HEK293 (cell line): ENCODE results near the gene HOXA10.
A peak's percentile ranks its signal among the peaks of the same experiment; 100 is the strongest.

Experiments used
- CTCF ChIA-PET: fragments of 350-600 bp; formaldehyde crosslinking; extraction: SDS; loops from one replicate; lab custom pipeline; 2021; ENCODE audit warnings: antibody characterized with exemption; lab: Yijun Ruan, JAX
- POLR2A ChIA-PET: fragments of 300-600 bp; formaldehyde crosslinking; extraction: SDS; loops from one replicate; lab custom pipeline; 2020; ENCODE audit warnings: antibody characterized with exemption, inconsistent platforms; lab: Yijun Ruan, JAX
- H3K27ac ChIP-seq: fragments of 200-500 bp; sonication (Bioruptor generic); 2 replicates; pipeline ENCODE4 v1.5.1; 2014; ENCODE audit warnings: low read depth, low read length, control low read depth, inconsistent platforms; ENCODE audit errors: extremely low read depth
- H3K36me3 ChIP-seq, 2 experiments: fragments of 200-500 bp in 1 of 2; sonication (Bioruptor generic) in 1 of 2; 1 replicate in 1 of 2; 2 replicates in 1 of 2; pipeline ENCODE4 v1.5.1; 2014 to 2017; ENCODE audit warnings: inconsistent platforms in 2 of 2, low read length in 2 of 2; ENCODE audit not compliant: control insufficient read depth in 2 of 2, insufficient read depth in 1 of 2
- H3K4me1 ChIP-seq: fragments of 200-500 bp; sonication (Bioruptor generic); 2 replicates; pipeline ENCODE4 v1.5.1; 2014; ENCODE audit warnings: mild to moderate bottlenecking, low read length, inconsistent platforms; ENCODE audit not compliant: control insufficient read depth, insufficient read depth
- H3K4me3 ChIP-seq: 2 replicates; pipeline ENCODE4 v1.5.1; 2011; ENCODE audit warnings: low read depth, mild to moderate bottlenecking, control low read depth, low read length, moderate library complexity
- H3K9me3 ChIP-seq: fragments of 200-500 bp; sonication (Bioruptor generic); 2 replicates; pipeline ENCODE4 v1.5.1; 2014; ENCODE audit warnings: low read depth, low read length, inconsistent platforms; ENCODE audit not compliant: control insufficient read depth, insufficient read depth
- AEBP2 ChIP-seq: fragments of 450-650 bp; formaldehyde crosslinking; IDR thresholded peaks from 2 replicates; pipeline ENCODE4 v1.5.1; 2016; ENCODE audit warnings: missing biosample characterization, missing genetic modification characterization, borderline replicate concordance
- GLI4 ChIP-seq: fragments of 450-650 bp; formaldehyde crosslinking; IDR thresholded peaks from 2 replicates; pipeline ENCODE4 v1.5.1; 2016; ENCODE audit warnings: missing biosample characterization, missing genetic modification characterization
- GLIS2 ChIP-seq: fragments of 450-650 bp; formaldehyde crosslinking; IDR thresholded peaks from 2 replicates; pipeline ENCODE4 v1.5.1; 2016; ENCODE audit warnings: missing biosample characterization, missing genetic modification characterization
- HIC1 ChIP-seq: fragments of 450-650 bp; formaldehyde crosslinking; IDR thresholded peaks from 2 replicates; pipeline ENCODE4 v1.5.1; 2016; ENCODE audit warnings: missing biosample characterization, missing genetic modification characterization
- KLF17 ChIP-seq: fragments of 450-650 bp; formaldehyde crosslinking; IDR thresholded peaks from 2 replicates; pipeline ENCODE4 v1.5.1; 2016; ENCODE audit warnings: missing biosample characterization, missing genetic modification characterization
- PRDM10 ChIP-seq: fragments of 450-650 bp; formaldehyde crosslinking; IDR thresholded peaks from 2 replicates; pipeline ENCODE4 v1.5.1; 2016; ENCODE audit warnings: missing biosample characterization, missing genetic modification characterization
- PRDM6 ChIP-seq: fragments of 450-650 bp; formaldehyde crosslinking; IDR thresholded peaks from 2 replicates; pipeline ENCODE4 v1.5.1; 2017; ENCODE audit warnings: missing biosample characterization, missing genetic modification characterization
- REPIN1 ChIP-seq: fragments of 450-650 bp; formaldehyde crosslinking; IDR thresholded peaks from 2 replicates; pipeline ENCODE4 v1.5.1; 2017; ENCODE audit warnings: missing biosample characterization, missing genetic modification characterization, low read depth
- SP2 ChIP-seq: fragments of 450-650 bp; formaldehyde crosslinking; IDR thresholded peaks from 2 replicates; pipeline ENCODE4 v1.5.1; 2016; ENCODE audit warnings: missing biosample characterization, missing genetic modification characterization
- TCF7L2 ChIP-seq: IDR thresholded peaks from 2 replicates; pipeline ENCODE4 v1.6.1; 2011; ENCODE audit warnings: low read depth, mild to moderate bottlenecking, inconsistent platforms, low read length, moderate library complexity, borderline replicate concordance
- WT1 ChIP-seq: fragments of 450-650 bp; formaldehyde crosslinking; IDR thresholded peaks from 2 replicates; pipeline ENCODE4 v1.5.1; 2016; ENCODE audit warnings: missing biosample characterization, missing genetic modification characterization
- ZBTB7A ChIP-seq: fragments of 450-650 bp; formaldehyde crosslinking; IDR thresholded peaks from 2 replicates; pipeline ENCODE4 v1.5.1; 2016; ENCODE audit warnings: low read depth, missing biosample characterization, missing genetic modification characterization
- ZBTB8A ChIP-seq: fragments of 450-650 bp; formaldehyde crosslinking; IDR thresholded peaks from 2 replicates; pipeline ENCODE4 v1.5.1; 2016; ENCODE audit warnings: missing biosample characterization, missing genetic modification characterization
- ZFP69B ChIP-seq: fragments of 450-650 bp; formaldehyde crosslinking; IDR thresholded peaks from 2 replicates; pipeline ENCODE4 v1.5.1; 2016; ENCODE audit warnings: missing biosample characterization, missing genetic modification characterization
- ZNF140 ChIP-seq: fragments of 450-650 bp; formaldehyde crosslinking; IDR thresholded peaks from 2 replicates; pipeline ENCODE4 v1.5.1; 2016; ENCODE audit warnings: missing biosample characterization, missing genetic modification characterization
- ZNF169 ChIP-seq: fragments of 450-650 bp; formaldehyde crosslinking; IDR thresholded peaks from 2 replicates; pipeline ENCODE4 v1.5.1; 2016; ENCODE audit warnings: missing biosample characterization, missing genetic modification characterization
- ZNF184 ChIP-seq: fragments of 450-650 bp; IDR thresholded peaks from 2 replicates; pipeline ENCODE4 v1.5.1; 2018; ENCODE audit warnings: missing biosample characterization, mild to moderate bottlenecking, missing genetic modification characterization
- ZNF2 ChIP-seq: fragments of 450-650 bp; formaldehyde crosslinking; IDR thresholded peaks from 2 replicates; pipeline ENCODE4 v1.5.1; 2016; ENCODE audit warnings: missing biosample characterization, missing genetic modification characterization
- ZNF311 ChIP-seq: fragments of 450-650 bp; formaldehyde crosslinking; IDR thresholded peaks from 2 replicates; pipeline ENCODE4 v1.5.1; 2017; ENCODE audit warnings: missing biosample characterization, missing genetic modification characterization, borderline replicate concordance
- ZNF544 ChIP-seq: fragments of 450-650 bp; formaldehyde crosslinking; IDR thresholded peaks from 2 replicates; pipeline ENCODE4 v1.5.0; 2017; ENCODE audit warnings: missing biosample characterization, missing genetic modification characterization
- ZNF548 ChIP-seq: fragments of 450-650 bp; formaldehyde crosslinking; IDR thresholded peaks from 2 replicates; pipeline ENCODE4 v1.5.1; 2016; ENCODE audit warnings: missing biosample characterization, missing genetic modification characterization
- ZNF639 ChIP-seq: fragments of 450-650 bp; formaldehyde crosslinking; IDR thresholded peaks from 2 replicates; pipeline ENCODE4 v1.5.1; 2016; ENCODE audit warnings: missing biosample characterization, missing genetic modification characterization
- ZNF791 ChIP-seq: fragments of 450-650 bp; formaldehyde crosslinking; IDR thresholded peaks from 2 replicates; pipeline ENCODE4 v1.5.1; 2016; ENCODE audit warnings: missing biosample characterization, missing genetic modification characterization
- TF ChIP-seq, protein P1 (sequence below): fragments of 450-650 bp; IDR thresholded peaks from 2 replicates; pipeline ENCODE4 v1.5.1; 2018; ENCODE audit warnings: missing biosample characterization, missing genetic modification characterization

HOXA10 gene

DNA sequence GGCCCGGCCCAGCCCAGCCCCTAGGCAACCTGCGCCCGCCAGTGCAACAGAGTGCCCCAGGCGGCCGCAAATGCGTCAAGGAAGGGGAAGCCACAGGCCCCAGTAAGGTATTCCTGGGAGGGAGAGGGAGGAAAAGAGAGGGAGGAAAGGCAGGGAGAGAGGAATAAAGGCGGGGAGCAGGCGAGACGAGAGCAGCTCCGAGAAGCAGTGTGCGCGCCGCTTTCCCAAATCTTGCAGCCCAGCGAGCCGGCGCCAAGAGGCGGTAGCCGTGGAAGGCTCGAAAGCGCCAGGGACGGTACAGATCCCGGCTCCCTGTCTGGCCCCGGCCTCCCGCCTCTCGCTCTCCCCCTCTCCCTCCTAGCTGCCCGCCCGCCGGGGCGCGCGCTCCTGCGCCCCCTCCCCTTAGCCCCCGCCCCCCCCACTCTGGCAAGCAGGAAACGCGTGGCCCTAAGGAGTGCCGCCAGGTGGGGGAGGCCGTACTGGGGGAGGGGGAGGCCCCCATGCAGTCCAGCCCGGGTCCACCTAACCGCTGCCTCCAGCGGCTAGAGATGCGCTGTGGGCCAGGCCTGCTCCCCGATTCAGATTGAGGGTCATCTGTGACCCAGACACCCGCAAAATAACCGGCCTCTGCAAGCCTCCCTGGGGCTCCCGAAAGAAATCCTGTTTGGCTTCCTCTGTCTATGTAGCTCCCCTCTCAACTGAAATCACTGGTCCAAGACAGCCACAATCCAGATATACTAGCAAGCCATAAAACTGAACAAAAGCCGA, 4.3 kb downstream of the HOXA10 start:
- Histone ChIP-seq H3K27ac (peak overlapping the region; percentile 100), H3K9me3 (no peaks in the 10 kb centered on the region), H3K4me1 (peaks cover 8% of the 10 kb centered on the region; the same call in 1 of the 2 replicates), H3K4me3 (peak overlapping the region; percentile 76), H3K36me3 (peaks cover 8 to 28% of the 10 kb centered on the region in 2 experiments)
- CTCF ChIA-PET = interaction anchor here (0.8 to 1.9 kb wide), 5 partner anchors 9 to 20 kb away, joined by 3 to 15 read pairs (median 4); no protein-coding TSS in a partner anchor
- POLR2A ChIA-PET = interaction anchor here (1.0 to 11.2 kb wide), 16 partner anchors 7 to 1314 kb away, joined by 3 to 237 read pairs (median 8); partner anchors contain the start of genes HOXA11, HOXA13 and HOXA7
- TF ChIP-seq ZNF791 (tag by site-specific recombination) (no peak), ZBTB7A (tag by site-specific recombination) (no peak), HIC1 (tag by site-specific recombination) (no peak), ZNF311 (tag by site-specific recombination) (no peak), ZBTB8A (peak; percentile 46), ZNF548 (tag by site-specific recombination) (no peak), PRDM6 (tag by site-specific recombination) (no peak), SP2 (tag by site-specific recombination) (peak; percentile 56), PRDM10 (tag by site-specific recombination) (peak; percentile 72; the same call in 1 of the 2 replicates), ZFP69B (tag by site-specific recombination) (peak; percentile 56; the same call in 1 of the 2 replicates), KLF17 (tag by site-specific recombination) (0 out of 2 replicates have a peak, but pooled peaks have one; percentile 26), REPIN1 (tag by site-specific recombination) (no peak), ZNF169 (tag by site-specific recombination) (no peak), ZNF140 (tag by site-specific recombination) (no peak), AEBP2 (tag by site-specific recombination) (no peak), ZNF184 (no peak), ZNF544 (tag by site-specific recombination) (no peak), GLIS2 (tag by site-specific recombination) (peak; percentile 92), WT1 (peak; percentile 74), ZNF2 (no peak), ZNF639 (tag by site-specific recombination) (no peak), GLI4 (tag by site-specific recombination) (no peak), TCF7L2 (peak; percentile 64)
- TF ChIP-seq, protein P1, sequence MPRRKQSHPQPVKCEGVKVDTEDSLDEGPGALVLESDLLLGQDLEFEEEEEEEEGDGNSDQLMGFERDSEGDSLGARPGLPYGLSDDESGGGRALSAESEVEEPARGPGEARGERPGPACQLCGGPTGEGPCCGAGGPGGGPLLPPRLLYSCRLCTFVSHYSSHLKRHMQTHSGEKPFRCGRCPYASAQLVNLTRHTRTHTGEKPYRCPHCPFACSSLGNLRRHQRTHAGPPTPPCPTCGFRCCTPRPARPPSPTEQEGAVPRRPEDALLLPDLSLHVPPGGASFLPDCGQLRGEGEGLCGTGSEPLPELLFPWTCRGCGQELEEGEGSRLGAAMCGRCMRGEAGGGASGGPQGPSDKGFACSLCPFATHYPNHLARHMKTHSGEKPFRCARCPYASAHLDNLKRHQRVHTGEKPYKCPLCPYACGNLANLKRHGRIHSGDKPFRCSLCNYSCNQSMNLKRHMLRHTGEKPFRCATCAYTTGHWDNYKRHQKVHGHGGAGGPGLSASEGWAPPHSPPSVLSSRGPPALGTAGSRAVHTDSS (tag by site-specific recombination) = no peak
